MCF 10A (cell line): ENCODE data around the gene SEMA4D. TPM values are rescaled to one million over a fixed set of nuclear protein-coding genes. Genes with fewer than 3 reads are reported as not detected.

Source experiments
- BruUV-seq: library from RNA; stranded (reverse); fragments of 400-500 nt; replicated peaks from 2 replicates; lab custom pipeline; 2021; lab: Mats Ljungman, UMichigan
- CTCF ChIA-PET: fragments of 300-600 bp; sonication (Branson Sonifier 250); formaldehyde crosslinking; extraction: SDS; loops from one replicate; lab custom pipeline; 2021; ENCODE audit warnings: antibody characterized with exemption, inconsistent platforms; lab: Yijun Ruan, JAX
- POLR2A ChIA-PET: fragments of 300-600, 350-650 bp; sonication (Branson Sonifier 250); formaldehyde crosslinking; extraction: SDS; loops from one replicate; lab custom pipeline; 2020; ENCODE audit warnings: antibody characterized with exemption, inconsistent platforms; lab: Yijun Ruan, JAX
- DNase-seq: peaks from one replicate; pipeline ENCODE4 v3.0.0-alpha.2; 2018; ENCODE audit not compliant: unreplicated experiment
- H3K27ac Mint-ChIP-seq: one replicate; pipeline ENCODE4 v1.8.0; 2022; ENCODE audit warnings: mild to moderate bottlenecking, low read depth, mixed read lengths; ENCODE audit not compliant: unreplicated experiment
- H3K27me3 Mint-ChIP-seq: one replicate; pipeline ENCODE4 v1.8.0; 2022; ENCODE audit warnings: mixed read lengths; ENCODE audit not compliant: insufficient read depth, unreplicated experiment
- H3K36me3 Mint-ChIP-seq: one replicate; pipeline ENCODE4 v1.8.0; 2022; ENCODE audit warnings: mild to moderate bottlenecking, moderate library complexity, mixed read lengths; ENCODE audit not compliant: insufficient read depth, unreplicated experiment
- H3K4me1 Mint-ChIP-seq: one replicate; pipeline ENCODE4 v1.8.0; 2022; ENCODE audit warnings: mixed read lengths; ENCODE audit not compliant: insufficient read depth, unreplicated experiment
- H3K4me3 Mint-ChIP-seq: one replicate; pipeline ENCODE4 v1.8.0; 2022; ENCODE audit warnings: mild to moderate bottlenecking, moderate library complexity, mixed read lengths; ENCODE audit not compliant: unreplicated experiment
- H3K9me3 Mint-ChIP-seq: one replicate; pipeline ENCODE4 v1.8.0; 2022; ENCODE audit warnings: mixed read lengths; ENCODE audit not compliant: unreplicated experiment
- intact Hi-C: fragments of 100-400 bp; cut with micrococcal nuclease; formaldehyde crosslinking; loops from 2 replicates; pipeline ENCODE4 v1.14.1; 2022
- total RNA-seq: library from RNA; stranded (reverse); gene quantifications from 2 replicates; pipeline ENCODE4 v1.2.3, GENCODE V29; 2022
- TF ChIP-seq, protein P1 (sequence below): fragments of 200-600 bp; IDR thresholded peaks from one replicate; pipeline ENCODE4 v1.8.0; 2022; ENCODE audit warnings: antibody characterized with exemption, mild to moderate bottlenecking; ENCODE audit not compliant: unreplicated experiment

The SEMA4D gene
- total RNA-seq, 1 experiment from 2014 or later: 4.2 TPM

- POLR2A ChIA-PET: interaction anchor here (1.2 to 1.3 kb wide), 2 partner anchors 8 to 11 kb away, joined by 4 read pairs; no protein-coding TSS in a partner anchor
Measured at GRCh38 chr9:89359751-89360261, 138.1 kb downstream of the SEMA4D start.

GRCh38 chr9:89358985-89359384, 138.9 kb downstream of the SEMA4D start:
- TF ChIP-seq, protein P1, sequence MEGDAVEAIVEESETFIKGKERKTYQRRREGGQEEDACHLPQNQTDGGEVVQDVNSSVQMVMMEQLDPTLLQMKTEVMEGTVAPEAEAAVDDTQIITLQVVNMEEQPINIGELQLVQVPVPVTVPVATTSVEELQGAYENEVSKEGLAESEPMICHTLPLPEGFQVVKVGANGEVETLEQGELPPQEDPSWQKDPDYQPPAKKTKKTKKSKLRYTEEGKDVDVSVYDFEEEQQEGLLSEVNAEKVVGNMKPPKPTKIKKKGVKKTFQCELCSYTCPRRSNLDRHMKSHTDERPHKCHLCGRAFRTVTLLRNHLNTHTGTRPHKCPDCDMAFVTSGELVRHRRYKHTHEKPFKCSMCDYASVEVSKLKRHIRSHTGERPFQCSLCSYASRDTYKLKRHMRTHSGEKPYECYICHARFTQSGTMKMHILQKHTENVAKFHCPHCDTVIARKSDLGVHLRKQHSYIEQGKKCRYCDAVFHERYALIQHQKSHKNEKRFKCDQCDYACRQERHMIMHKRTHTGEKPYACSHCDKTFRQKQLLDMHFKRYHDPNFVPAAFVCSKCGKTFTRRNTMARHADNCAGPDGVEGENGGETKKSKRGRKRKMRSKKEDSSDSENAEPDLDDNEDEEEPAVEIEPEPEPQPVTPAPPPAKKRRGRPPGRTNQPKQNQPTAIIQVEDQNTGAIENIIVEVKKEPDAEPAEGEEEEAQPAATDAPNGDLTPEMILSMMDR: no peak
- no peak for DNase-seq
- H3K27me3 Mint-ChIP-seq: no peaks in the 10 kb centered on the region
- ChIA-PET POLR2A (no interaction called here), CTCF (interaction anchor here (2.5 kb wide), 1 partner anchor 190 kb away, joined by 11 read pairs; no protein-coding TSS in a partner anchor)
- TSS peak; percentile 54 for BruUV-seq
- no peaks in the 10 kb centered on the region for H3K9me3 Mint-ChIP-seq
- H3K4me1 Mint-ChIP-seq: no peaks in the 10 kb centered on the region
- intact Hi-C loops: no loop called here
- H3K4me3 Mint-ChIP-seq: no peak overlapping the region
- peaks cover 65% of the 10 kb centered on the region for H3K36me3 Mint-ChIP-seq
- H3K27ac Mint-ChIP-seq: peak overlapping the region; percentile 51

More at GRCh38 chr9:89359751-89360261, 138.1 kb downstream of the SEMA4D start:
- Mint-ChIP-seq H3K4me1 (no peaks in the 10 kb centered on the region), H3K27ac (no peak overlapping the region), H3K36me3 (peaks cover 58% of the 10 kb centered on the region), H3K9me3 (no peaks in the 10 kb centered on the region), H3K27me3 (no peaks in the 10 kb centered on the region), H3K4me3 (no peak overlapping the region)
- DNase-seq: no peak
- no TSS peak for BruUV-seq
- CTCF ChIA-PET: interaction anchor here (2.5 kb wide), 1 partner anchor 189 kb away, joined by 11 read pairs; no protein-coding TSS in a partner anchor
- intact Hi-C loops: no loop called here
- TF ChIP-seq, protein P1: no peak

- CTCF ChIA-PET: interaction anchor here (2.5 kb wide), 1 partner anchor 190 kb away, joined by 11 read pairs; no protein-coding TSS in a partner anchor
- TF ChIP-seq, protein P1: no peak
Measured at GRCh38 chr9:89358376-89358916, 139.5 kb downstream of the SEMA4D start.

GRCh38 chr9:89357331-89358197, 140.3 kb downstream of the SEMA4D start:
- ChIA-PET POLR2A (no interaction called here), CTCF (interaction anchor here (2.5 kb wide), 1 partner anchor 191 kb away, joined by 11 read pairs; no protein-coding TSS in a partner anchor)
- Mint-ChIP-seq H3K27me3 (no peaks in the 10 kb centered on the region), H3K27ac (peak overlapping the region; percentile 51), H3K36me3 (peaks cover 77% of the 10 kb centered on the region), H3K4me1 (no peaks in the 10 kb centered on the region), H3K4me3 (no peak overlapping the region), H3K9me3 (no peaks in the 10 kb centered on the region)
- no peak for DNase-seq
- intact Hi-C loops: no loop called here
- TF ChIP-seq, protein P1: no peak
- BruUV-seq: no TSS peak

More at GRCh38 chr9:89358376-89358916, 139.5 kb downstream of the SEMA4D start:
- H3K9me3 Mint-ChIP-seq: no peaks in the 10 kb centered on the region
- POLR2A ChIA-PET: no interaction called here
- DNase-seq: no peak
- no peak overlapping the region for H3K4me3 Mint-ChIP-seq
- peaks cover 71% of the 10 kb centered on the region for H3K36me3 Mint-ChIP-seq
- BruUV-seq: no TSS peak
- H3K27me3 Mint-ChIP-seq: no peaks in the 10 kb centered on the region
- peak overlapping the region; percentile 51 for H3K27ac Mint-ChIP-seq
- intact Hi-C loops: no loop called here
- no peaks in the 10 kb centered on the region for H3K4me1 Mint-ChIP-seq
